ENCODE data around the gene CEMP1. TPM values are rescaled to one million over a fixed set of nuclear protein-coding genes. Genes with fewer than 3 reads are reported as not detected.

Gene CEMP1
- total RNA-seq, 2 donors from 2014 or later = 0.52 to 1.3 TPM

GRCh38 chr16:2501946-2502895 lies 29.0 kb downstream of the CEMP1 start:
- TF ChIP-seq CTCF (IDR thresholded peaks at IDR 0.05) = no peak
- no peak for TF ChIP-seq POLR2A (IDR thresholded peaks at IDR 0.05)
- H3K27me3 ChIP-seq = no peaks in the 10 kb centered on the region
- no peak overlapping the region for H3K4me3 ChIP-seq
- peak overlapping the region; percentile 55 to 77 (median 65) for H3K27ac ChIP-seq
- H3K36me3 ChIP-seq (replicated peaks in 1 of 2; ENCODE audit: insufficient read depth in 1 of 2, low read depth in 2 of 2) = no peaks in the 10 kb centered on the region
- peaks cover 56% of the 10 kb centered on the region for H3K4me1 ChIP-seq
- DNase-seq (peak in 1 of 4 donors; percentile 17), ATAC-seq (no peak)
- WGBS, 2 donors = 54 to 59% methylated on average over 4 to 18 of the region's 18 CpGs
- intact Hi-C loops (cut with DNase I) = no loop called here
- H3K9me3 ChIP-seq = no peaks in the 10 kb centered on the region

- Histone ChIP-seq H3K4me3 (no peak overlapping the region), H3K4me1 (peaks cover 60% of the 10 kb centered on the region)
Observed at GRCh38 chr16:2500918-2501750, 30.1 kb downstream of the CEMP1 start.

GRCh38 chr16:2500430-2500917 lies 30.7 kb downstream of the CEMP1 start:
- Histone ChIP-seq H3K36me3 (replicated peaks in 1 of 2; ENCODE audit: insufficient read depth in 1 of 2, low read depth in 2 of 2) (peaks cover 0 to 1% of the 10 kb centered on the region in 2 donors), H3K4me3 (no peak overlapping the region), H3K4me1 (peaks cover 60% of the 10 kb centered on the region), H3K9me3 (no peaks in the 10 kb centered on the region), H3K27me3 (no peaks in the 10 kb centered on the region), H3K27ac (peak overlapping the region in 2 of 4 donors; percentile 71 to 77)
- ATAC-seq (no peak), DNase-seq (no peak)
- intact Hi-C loops (cut with DNase I) = no loop called here
- WGBS, 2 donors = 79 to 85% methylated on average over 13 to 20 of the region's 20 CpGs
- no peak for TF ChIP-seq CTCF (IDR thresholded peaks at IDR 0.05)
- TF ChIP-seq POLR2A (IDR thresholded peaks at IDR 0.05) = no peak

More at GRCh38 chr16:2500918-2501750, 30.1 kb downstream of the CEMP1 start:
- ATAC-seq (peak; percentile 74), DNase-seq (peak; percentile 83 to 89 (median 86))
- TF ChIP-seq POLR2A (IDR thresholded peaks at IDR 0.05) = peak in 1 of 3 donors; percentile 4
- TF ChIP-seq CTCF (IDR thresholded peaks at IDR 0.05) = peak; percentile 94 to 97 (median 96)
- H3K27me3 ChIP-seq = no peaks in the 10 kb centered on the region
- intact Hi-C loops (cut with DNase I) = no loop called here
- H3K9me3 ChIP-seq = no peaks in the 10 kb centered on the region
- H3K27ac ChIP-seq = peak overlapping the region in 3 of 4 donors; percentile 59 to 77 (median 71)
- WGBS, 2 donors = 39 to 68% methylated on average over 5 to 23 of the region's 23 CpGs
- peaks cover 0 to 1% of the 10 kb centered on the region in 2 donors for H3K36me3 ChIP-seq (replicated peaks in 1 of 2; ENCODE audit: insufficient read depth in 1 of 2, low read depth in 2 of 2)

- Histone ChIP-seq H3K4me1 (peaks cover 60% of the 10 kb centered on the region), H3K9me3 (no peaks in the 10 kb centered on the region), H3K36me3 (replicated peaks in 1 of 2; ENCODE audit: insufficient read depth in 1 of 2, low read depth in 2 of 2) (peaks cover 0 to 1% of the 10 kb centered on the region in 2 donors), H3K27me3 (no peaks in the 10 kb centered on the region), H3K27ac (peak overlapping the region in 2 of 4 donors; percentile 51 to 66), H3K4me3 (no peak overlapping the region)
- TF ChIP-seq CTCF (IDR thresholded peaks at IDR 0.05) (no peak), POLR2A (IDR thresholded peaks at IDR 0.05) (no peak)
- DNase-seq (no peak), ATAC-seq (no peak)
- intact Hi-C loops (cut with DNase I) = loop anchor here (5.0 to 10.0 kb wide), 3 partner anchors 65 to 228 kb away; no protein-coding TSS in a partner anchor
- WGBS, 2 donors = 85 to 89% methylated on average over 17 to 25 of the region's 29 CpGs
Observed at GRCh38 chr16:2499890-2500429, 31.2 kb downstream of the CEMP1 start.

Data from body of pancreas (tissue), 4 donors.